GM23338 (cell line): ENCODE results near the gene MTARC2. TPM values are rescaled to one million over a fixed set of nuclear protein-coding genes. Genes with fewer than 3 reads are reported as not detected.

Experiments
- ATAC-seq: fragments of 200-7000 bp; cut with Tn5 transposase; 3 replicates; pipeline ENCODE4 v1.9.1; 2020
- DNase-seq: peaks from one replicate; pipeline ENCODE4 v3.0.0-alpha.2; 2015; ENCODE audit warnings: low spot score
- H2AFZ ChIP-seq: fragments of 200-600 bp; sonication (generic); 2 replicates; pipeline ENCODE4 v1.8.0; 2016; ENCODE audit warnings: antibody characterized with exemption, mild to moderate bottlenecking, moderate library complexity
- H3F3A ChIP-seq: fragments of 200-600 bp; sonication (generic); replicated peaks from 2 replicates; pipeline ENCODE4 v1.8.0; 2017; ENCODE audit warnings: antibody characterized with exemption, mixed run types, low read depth
- H3K27ac ChIP-seq: fragments of 200-600 bp; sonication (generic); 2 replicates; pipeline ENCODE4 v1.6.1; 2016; ENCODE audit warnings: low read depth
- H3K27me3 ChIP-seq: fragments of 200-600 bp; sonication (generic); 2 replicates; pipeline ENCODE4 v1.8.0; 2016; ENCODE audit warnings: mild to moderate bottlenecking, mixed run types, moderate library complexity; ENCODE audit not compliant: insufficient read depth
- H3K36me3 ChIP-seq: fragments of 200-600 bp; sonication (generic); 2 replicates; pipeline ENCODE4 v1.8.0; 2016; ENCODE audit warnings: mild to moderate bottlenecking; ENCODE audit not compliant: insufficient read depth
- H3K4me1 ChIP-seq: fragments of 200-600 bp; sonication (generic); 2 replicates; pipeline ENCODE4 v1.8.0; 2016; ENCODE audit warnings: mild to moderate bottlenecking, moderate library complexity; ENCODE audit not compliant: insufficient read depth
- H3K4me2 ChIP-seq: fragments of 200-600 bp; sonication (generic); 2 replicates; pipeline ENCODE4 v1.7.1; 2017; ENCODE audit warnings: mixed run types
- H3K4me3 ChIP-seq: fragments of 200-600 bp; sonication (generic); 2 replicates; pipeline ENCODE4 v1.6.1; 2016; ENCODE audit warnings: mixed run types
- H3K79me2 ChIP-seq: fragments of 200-600 bp; sonication (generic); replicated peaks from 2 replicates; pipeline ENCODE4 v1.8.0; 2017; ENCODE audit warnings: mild to moderate bottlenecking; ENCODE audit not compliant: insufficient read depth
- H3K9me2 ChIP-seq: fragments of 200-600 bp; sonication (generic); 2 replicates; pipeline ENCODE4 v1.8.0; 2017; ENCODE audit not compliant: insufficient read depth
- H4K20me1 ChIP-seq: fragments of 200-600 bp; sonication (generic); replicated peaks from 2 replicates; pipeline ENCODE4 v1.8.0; 2017; ENCODE audit warnings: mild to moderate bottlenecking; ENCODE audit not compliant: insufficient read depth
- H3K27ac Mint-ChIP-seq: 2 replicates; pipeline ENCODE4 v1.8.0; 2020; ENCODE audit warnings: inconsistent platforms, mild to moderate bottlenecking, moderate library complexity, mixed read lengths
- H3K27me3 Mint-ChIP-seq: 3 replicates; pipeline ENCODE4 v1.8.0; 2022; ENCODE audit warnings: low read depth, mild to moderate bottlenecking, moderate library complexity, mixed read lengths, inconsistent platforms; ENCODE audit not compliant: insufficient read depth, poor library complexity
- H3K36me3 Mint-ChIP-seq: 3 replicates; pipeline ENCODE4 v1.8.0; 2021; ENCODE audit warnings: low read depth, mild to moderate bottlenecking, inconsistent platforms, moderate library complexity, mixed read lengths
- H3K4me1 Mint-ChIP-seq: 3 replicates; pipeline ENCODE4 v1.8.0; 2020; ENCODE audit warnings: mild to moderate bottlenecking, inconsistent platforms, mixed read lengths
- H3K4me3 Mint-ChIP-seq: 3 replicates; pipeline ENCODE4 v1.8.0; 2021; ENCODE audit warnings: moderate library complexity, mild to moderate bottlenecking, inconsistent platforms, mixed read lengths
- H3K9me3 Mint-ChIP-seq: 3 replicates; pipeline ENCODE4 v1.8.0; 2020; ENCODE audit warnings: moderate library complexity, mild to moderate bottlenecking, inconsistent platforms, mixed read lengths
- CREB1 ChIP-seq: fragments of 250-450 bp; sonication (Bioruptor Pico); IDR thresholded peaks from 2 replicates; pipeline ENCODE4 v1.5.0; 2020; ENCODE audit warnings: low read depth, mild to moderate bottlenecking, moderate library complexity
- CTCF ChIP-seq, 2 experiments: fragments of 200-600 bp in 1 of 2; sonication (generic) in 1 of 2; conservative IDR thresholded peaks; 2 replicates each; pipeline versions ENCODE4 v1.5.1 to v1.6.1; 2016 to 2017; ENCODE audit warnings: antibody characterized with exemption in 2 of 2, low read depth in 2 of 2, mild to moderate bottlenecking in 2 of 2, moderate library complexity in 1 of 2
- EZH2 ChIP-seq: fragments of 200-600 bp; sonication (generic); IDR thresholded peaks from one replicate; pipeline ENCODE4 v1.8.0; 2017; ENCODE audit warnings: antibody characterized with exemption, mild to moderate bottlenecking, low read depth; ENCODE audit not compliant: unreplicated experiment
- EZH2phosphoT487 ChIP-seq: fragments of 200-600 bp; sonication (generic); IDR thresholded peaks from one replicate; pipeline ENCODE4 v1.8.1; 2018; ENCODE audit warnings: antibody characterized with exemption; ENCODE audit not compliant: unreplicated experiment
- JUNB ChIP-seq: IDR thresholded peaks from one replicate; pipeline ENCODE4 v1.6.1; 2016; ENCODE audit warnings: antibody characterized with exemption; ENCODE audit not compliant: unreplicated experiment
- NANOG ChIP-seq: IDR thresholded peaks from 2 replicates; pipeline ENCODE4 v1.6.1; 2016; ENCODE audit warnings: antibody characterized with exemption, borderline replicate concordance
- POLR2AphosphoS5 ChIP-seq: IDR thresholded peaks from 2 replicates; pipeline ENCODE4 v1.6.1; 2016; ENCODE audit warnings: antibody characterized with exemption, low read depth
- STAT1 ChIP-seq: IDR thresholded peaks from one replicate; pipeline ENCODE4 v1.6.1; 2016; ENCODE audit warnings: antibody characterized with exemption; ENCODE audit not compliant: unreplicated experiment
- ZNF331 ChIP-seq: fragments of 250-450 bp; sonication (Bioruptor Pico); IDR thresholded peaks from 2 replicates; pipeline ENCODE4 v1.5.0; 2020; ENCODE audit warnings: low read depth, mild to moderate bottlenecking, moderate library complexity
- polyA plus RNA-seq: library from polyadenylated mRNA; unstranded; fragments of >200 nt; fragmentation: Nextera tagmentation; extraction: Ambion mirVana; gene quantifications from 2 replicates; pipeline ENCODE4 v1.2.1, GENCODE V29; 2016
- total RNA-seq: library from RNA; depleted of rRNA; stranded (reverse); fragments of >200 nt; shearing (Covaris generic); gene quantifications from 2 replicates; pipeline ENCODE4 v1.2.3, GENCODE V29; 2014
- TF ChIP-seq, protein P1 (sequence below): IDR thresholded peaks from 2 replicates; pipeline ENCODE4 v1.6.1; 2016; ENCODE audit warnings: antibody characterized with exemption
- TF ChIP-seq, protein P2 (sequence below): fragments of 250-450 bp; sonication (Bioruptor Pico); IDR thresholded peaks from 2 replicates; pipeline ENCODE4 v1.5.0; 2020; ENCODE audit warnings: mild to moderate bottlenecking, moderate library complexity
- TF ChIP-seq, protein P3 (sequence below): IDR thresholded peaks from one replicate; pipeline ENCODE4 v1.6.1; 2018; ENCODE audit warnings: antibody characterized with exemption; ENCODE audit not compliant: unreplicated experiment

Gene MTARC2
- total and polyA plus RNA-seq, 2 experiments from 2014 or later: 4.1 to 8.0 TPM

DNA sequence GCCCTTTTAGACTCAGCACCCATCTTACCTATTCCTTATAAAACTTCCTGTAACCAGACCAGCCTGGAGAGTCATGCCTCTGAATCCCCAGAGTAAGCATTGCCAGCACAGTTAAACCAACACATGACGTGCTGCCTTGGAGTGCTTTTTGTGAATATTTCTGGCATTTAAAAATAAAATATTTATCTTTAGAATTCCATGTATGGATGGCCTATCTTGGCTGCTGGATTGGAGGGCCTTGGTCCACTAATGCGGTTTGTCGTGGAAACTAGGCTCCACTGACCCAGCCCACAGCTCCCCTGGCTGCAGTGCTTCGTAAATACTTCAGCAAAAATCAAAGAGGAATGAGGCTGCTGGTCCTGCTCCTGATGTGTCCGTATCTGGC lies 56.1 kb downstream of the MTARC2 start (continued):
- TF ChIP-seq, protein P1, sequence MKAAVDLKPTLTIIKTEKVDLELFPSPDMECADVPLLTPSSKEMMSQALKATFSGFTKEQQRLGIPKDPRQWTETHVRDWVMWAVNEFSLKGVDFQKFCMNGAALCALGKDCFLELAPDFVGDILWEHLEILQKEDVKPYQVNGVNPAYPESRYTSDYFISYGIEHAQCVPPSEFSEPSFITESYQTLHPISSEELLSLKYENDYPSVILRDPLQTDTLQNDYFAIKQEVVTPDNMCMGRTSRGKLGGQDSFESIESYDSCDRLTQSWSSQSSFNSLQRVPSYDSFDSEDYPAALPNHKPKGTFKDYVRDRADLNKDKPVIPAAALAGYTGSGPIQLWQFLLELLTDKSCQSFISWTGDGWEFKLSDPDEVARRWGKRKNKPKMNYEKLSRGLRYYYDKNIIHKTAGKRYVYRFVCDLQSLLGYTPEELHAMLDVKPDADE: no peak

- no peak overlapping the region for H3K4me2 ChIP-seq
- peaks cover 4% of the 10 kb centered on the region; the same call in 1 of the 2 replicates for H4K20me1 ChIP-seq
- TF ChIP-seq, protein P2, sequence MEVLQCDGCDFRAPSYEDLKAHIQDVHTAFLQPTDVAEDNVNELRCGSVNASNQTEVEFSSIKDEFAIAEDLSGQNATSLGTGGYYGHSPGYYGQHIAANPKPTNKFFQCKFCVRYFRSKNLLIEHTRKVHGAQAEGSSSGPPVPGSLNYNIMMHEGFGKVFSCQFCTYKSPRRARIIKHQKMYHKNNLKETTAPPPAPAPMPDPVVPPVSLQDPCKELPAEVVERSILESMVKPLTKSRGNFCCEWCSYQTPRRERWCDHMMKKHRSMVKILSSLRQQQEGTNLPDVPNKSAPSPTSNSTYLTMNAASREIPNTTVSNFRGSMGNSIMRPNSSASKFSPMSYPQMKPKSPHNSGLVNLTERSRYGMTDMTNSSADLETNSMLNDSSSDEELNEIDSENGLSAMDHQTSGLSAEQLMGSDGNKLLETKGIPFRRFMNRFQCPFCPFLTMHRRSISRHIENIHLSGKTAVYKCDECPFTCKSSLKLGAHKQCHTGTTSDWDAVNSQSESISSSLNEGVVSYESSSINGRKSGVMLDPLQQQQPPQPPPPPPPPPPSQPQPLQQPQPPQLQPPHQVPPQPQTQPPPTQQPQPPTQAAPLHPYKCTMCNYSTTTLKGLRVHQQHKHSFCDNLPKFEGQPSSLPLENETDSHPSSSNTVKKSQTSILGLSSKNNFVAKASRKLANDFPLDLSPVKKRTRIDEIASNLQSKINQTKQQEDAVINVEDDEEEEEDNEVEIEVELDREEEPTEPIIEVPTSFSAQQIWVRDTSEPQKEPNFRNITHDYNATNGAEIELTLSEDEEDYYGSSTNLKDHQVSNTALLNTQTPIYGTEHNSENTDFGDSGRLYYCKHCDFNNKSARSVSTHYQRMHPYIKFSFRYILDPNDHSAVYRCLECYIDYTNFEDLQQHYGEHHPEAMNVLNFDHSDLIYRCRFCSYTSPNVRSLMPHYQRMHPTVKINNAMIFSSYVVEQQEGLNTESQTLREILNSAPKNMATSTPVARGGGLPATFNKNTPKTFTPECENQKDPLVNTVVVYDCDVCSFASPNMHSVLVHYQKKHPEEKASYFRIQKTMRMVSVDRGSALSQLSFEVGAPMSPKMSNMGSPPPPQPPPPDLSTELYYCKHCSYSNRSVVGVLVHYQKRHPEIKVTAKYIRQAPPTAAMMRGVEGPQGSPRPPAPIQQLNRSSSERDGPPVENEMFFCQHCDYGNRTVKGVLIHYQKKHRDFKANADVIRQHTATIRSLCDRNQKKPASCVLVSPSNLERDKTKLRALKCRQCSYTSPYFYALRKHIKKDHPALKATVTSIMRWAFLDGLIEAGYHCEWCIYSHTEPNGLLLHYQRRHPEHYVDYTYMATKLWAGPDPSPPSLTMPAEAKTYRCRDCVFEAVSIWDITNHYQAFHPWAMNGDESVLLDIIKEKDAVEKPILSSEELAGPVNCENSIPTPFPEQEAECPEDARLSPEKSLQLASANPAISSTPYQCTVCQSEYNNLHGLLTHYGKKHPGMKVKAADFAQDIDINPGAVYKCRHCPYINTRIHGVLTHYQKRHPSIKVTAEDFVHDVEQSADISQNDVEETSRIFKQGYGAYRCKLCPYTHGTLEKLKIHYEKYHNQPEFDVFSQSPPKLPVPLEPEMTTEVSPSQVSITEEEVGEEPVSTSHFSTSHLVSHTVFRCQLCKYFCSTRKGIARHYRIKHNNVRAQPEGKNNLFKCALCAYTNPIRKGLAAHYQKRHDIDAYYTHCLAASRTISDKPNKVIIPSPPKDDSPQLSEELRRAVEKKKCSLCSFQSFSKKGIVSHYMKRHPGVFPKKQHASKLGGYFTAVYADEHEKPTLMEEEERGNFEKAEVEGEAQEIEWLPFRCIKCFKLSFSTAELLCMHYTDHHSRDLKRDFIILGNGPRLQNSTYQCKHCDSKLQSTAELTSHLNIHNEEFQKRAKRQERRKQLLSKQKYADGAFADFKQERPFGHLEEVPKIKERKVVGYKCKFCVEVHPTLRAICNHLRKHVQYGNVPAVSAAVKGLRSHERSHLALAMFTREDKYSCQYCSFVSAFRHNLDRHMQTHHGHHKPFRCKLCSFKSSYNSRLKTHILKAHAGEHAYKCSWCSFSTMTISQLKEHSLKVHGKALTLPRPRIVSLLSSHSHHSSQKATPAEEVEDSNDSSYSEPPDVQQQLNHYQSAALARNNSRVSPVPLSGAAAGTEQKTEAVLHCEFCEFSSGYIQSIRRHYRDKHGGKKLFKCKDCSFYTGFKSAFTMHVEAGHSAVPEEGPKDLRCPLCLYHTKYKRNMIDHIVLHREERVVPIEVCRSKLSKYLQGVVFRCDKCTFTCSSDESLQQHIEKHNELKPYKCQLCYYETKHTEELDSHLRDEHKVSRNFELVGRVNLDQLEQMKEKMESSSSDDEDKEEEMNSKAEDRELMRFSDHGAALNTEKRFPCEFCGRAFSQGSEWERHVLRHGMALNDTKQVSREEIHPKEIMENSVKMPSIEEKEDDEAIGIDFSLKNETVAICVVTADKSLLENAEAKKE: no peak
- TF ChIP-seq NANOG (no peak), CREB1 (no peak), STAT1 (no peak), ZNF331 (CRISPR knock-in tag) (no peak), EZH2 (no peak), POLR2AphosphoS5 (no peak), CTCF (conservative IDR thresholded peaks at IDR 0.05; ENCODE audit: low read depth in 2 of 2) (no peak), JUNB (no peak), EZH2phosphoT487 (no peak)
- TF ChIP-seq, protein P1: no peak
- TF ChIP-seq, protein P3, sequence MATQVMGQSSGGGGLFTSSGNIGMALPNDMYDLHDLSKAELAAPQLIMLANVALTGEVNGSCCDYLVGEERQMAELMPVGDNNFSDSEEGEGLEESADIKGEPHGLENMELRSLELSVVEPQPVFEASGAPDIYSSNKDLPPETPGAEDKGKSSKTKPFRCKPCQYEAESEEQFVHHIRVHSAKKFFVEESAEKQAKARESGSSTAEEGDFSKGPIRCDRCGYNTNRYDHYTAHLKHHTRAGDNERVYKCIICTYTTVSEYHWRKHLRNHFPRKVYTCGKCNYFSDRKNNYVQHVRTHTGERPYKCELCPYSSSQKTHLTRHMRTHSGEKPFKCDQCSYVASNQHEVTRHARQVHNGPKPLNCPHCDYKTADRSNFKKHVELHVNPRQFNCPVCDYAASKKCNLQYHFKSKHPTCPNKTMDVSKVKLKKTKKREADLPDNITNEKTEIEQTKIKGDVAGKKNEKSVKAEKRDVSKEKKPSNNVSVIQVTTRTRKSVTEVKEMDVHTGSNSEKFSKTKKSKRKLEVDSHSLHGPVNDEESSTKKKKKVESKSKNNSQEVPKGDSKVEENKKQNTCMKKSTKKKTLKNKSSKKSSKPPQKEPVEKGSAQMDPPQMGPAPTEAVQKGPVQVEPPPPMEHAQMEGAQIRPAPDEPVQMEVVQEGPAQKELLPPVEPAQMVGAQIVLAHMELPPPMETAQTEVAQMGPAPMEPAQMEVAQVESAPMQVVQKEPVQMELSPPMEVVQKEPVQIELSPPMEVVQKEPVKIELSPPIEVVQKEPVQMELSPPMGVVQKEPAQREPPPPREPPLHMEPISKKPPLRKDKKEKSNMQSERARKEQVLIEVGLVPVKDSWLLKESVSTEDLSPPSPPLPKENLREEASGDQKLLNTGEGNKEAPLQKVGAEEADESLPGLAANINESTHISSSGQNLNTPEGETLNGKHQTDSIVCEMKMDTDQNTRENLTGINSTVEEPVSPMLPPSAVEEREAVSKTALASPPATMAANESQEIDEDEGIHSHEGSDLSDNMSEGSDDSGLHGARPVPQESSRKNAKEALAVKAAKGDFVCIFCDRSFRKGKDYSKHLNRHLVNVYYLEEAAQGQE: no peak
- no peaks in the 10 kb centered on the region for H3F3A ChIP-seq
- no peaks in the 10 kb centered on the region for H3K9me2 ChIP-seq
- DNase-seq (no peak), ATAC-seq (no peak)
- Mint-ChIP-seq H3K27me3 (peaks cover 6% of the 10 kb centered on the region), H3K36me3 (peaks cover 49% of the 10 kb centered on the region), H3K4me3 (no peak overlapping the region), H3K27ac (no peak overlapping the region; the same call in 1 of the 2 replicates), H3K9me3 (no peaks in the 10 kb centered on the region), H3K4me1 (peaks cover 18% of the 10 kb centered on the region; the same call in 2 of the 3 replicates)
- no peaks in the 10 kb centered on the region for H3K79me2 ChIP-seq
- peaks cover 5% of the 10 kb centered on the region for H3K36me3 ChIP-seq
- no peak overlapping the region for H2AFZ ChIP-seq
- no peak overlapping the region for H3K27ac ChIP-seq
- no peak overlapping the region for H3K4me3 ChIP-seq
- H3K4me1 ChIP-seq: 0 out of 2 replicates have a peak, but pooled peaks cover 3% of the 10 kb centered on the region
- no peaks in the 10 kb centered on the region for H3K27me3 ChIP-seq
Measured at GRCh38 chr1:220806408-220806807, 58.3 kb downstream of the MTARC2 start.
